ENCODE results near the gene FBXW8. TPM values are rescaled to one million over a fixed set of nuclear protein-coding genes. Genes with fewer than 3 reads are reported as not detected.

FBXW8 gene
- total RNA-seq, 1 experiment from 2014 or later = 15.3 TPM

DNA sequence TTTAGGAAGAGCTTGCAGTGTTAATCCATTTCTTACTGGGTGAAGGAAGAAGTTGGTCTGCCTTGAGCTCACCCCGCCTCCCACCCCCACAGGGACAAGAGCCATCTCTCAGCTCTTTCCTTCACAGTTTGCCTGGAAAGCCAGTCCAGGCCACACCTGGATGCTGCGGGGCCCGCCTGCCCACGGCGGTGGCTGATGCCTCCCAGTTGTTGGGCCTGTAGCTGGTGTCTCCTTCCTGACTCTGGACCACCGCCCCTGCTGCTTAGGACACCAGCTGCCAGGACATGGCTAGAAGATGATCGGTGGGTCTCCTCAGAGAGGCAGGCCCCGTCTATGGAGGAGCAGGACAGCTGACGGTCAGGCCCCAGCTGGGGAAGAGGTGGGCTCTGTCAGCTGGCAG lies 95.6 kb downstream of the FBXW8 start:
- H2AFZ ChIP-seq (ENCODE audit: low read length) = no peak overlapping the region
- no peaks in the 10 kb centered on the region for H3K79me1 ChIP-seq (ENCODE audit: insufficient read depth, low read depth, low read length, poor library complexity, severe bottlenecking)
- no peak overlapping the region for H3K4me3 Mint-ChIP-seq
- no peaks in the 10 kb centered on the region for H3K23me2 ChIP-seq (ENCODE audit: insufficient read length, low read depth, low read length, poor library complexity, severe bottlenecking)
- WGBS (ENCODE audit: extremely low coverage, insufficient read length, low lambda C conversion rate) = no CpG with 5 or more reads among the region's 9 CpGs
- H2BK12ac ChIP-seq (ENCODE audit: insufficient read length, low read depth, low read length) = no peak overlapping the region
- DNase-seq = no peak
- TF ChIP-seq CTCF (conservative IDR thresholded peaks at IDR 0.05) = no peak
- no peak overlapping the region for H3K4me2 ChIP-seq (ENCODE audit: insufficient read depth, insufficient read length, low read length)
- H3K79me2 ChIP-seq (ENCODE audit: insufficient read depth, low read length) = no peaks in the 10 kb centered on the region
- H3K4ac ChIP-seq (ENCODE audit: low read depth, low read length) = no peak overlapping the region
- no peak overlapping the region for H3K27ac ChIP-seq (ENCODE audit: insufficient read length, low read depth, low read length)
- no peak overlapping the region for H2BK5ac ChIP-seq (ENCODE audit: insufficient read length, low read length)
- H3K27me3 ChIP-seq (ENCODE audit: insufficient read depth, low read length) = no peaks in the 10 kb centered on the region
- H3K27ac Mint-ChIP-seq = no peak overlapping the region
- H4K91ac ChIP-seq (ENCODE audit: insufficient read length, low read depth, low read length) = no peak overlapping the region
- no peaks in the 10 kb centered on the region for H3K27me3 Mint-ChIP-seq (ENCODE audit: low read depth)
- H3K9me3 Mint-ChIP-seq = no peaks in the 10 kb centered on the region
- no peak overlapping the region for H3K9ac ChIP-seq (ENCODE audit: extremely low read depth, insufficient read length, low read length)
- H4K5ac ChIP-seq (ENCODE audit: insufficient read length, low read depth, low read length) = no peak overlapping the region
- no peaks in the 10 kb centered on the region for H4K20me1 ChIP-seq (ENCODE audit: control insufficient read depth, insufficient read depth, insufficient read length)
- H3K18ac ChIP-seq (ENCODE audit: insufficient read length, low read depth, low read length) = no peak overlapping the region
- no peak overlapping the region for H4K8ac ChIP-seq (replicated peaks; ENCODE audit: insufficient read length, low read depth, low read length)
- H3K56ac ChIP-seq (ENCODE audit: insufficient read length, low read depth, low read length) = no peak overlapping the region
- H3K14ac ChIP-seq (ENCODE audit: insufficient read depth, low read length) = no peak overlapping the region
- H2BK15ac ChIP-seq (ENCODE audit: low read depth, low read length) = no peak overlapping the region
- H2BK120ac ChIP-seq (ENCODE audit: low read depth, low read length, poor library complexity, severe bottlenecking) = no peak overlapping the region
- H3K36me3 Mint-ChIP-seq (ENCODE audit: insufficient read depth in 1 of 3, low read depth in 3 of 3) = peaks cover 6 to 19% (median 12%) of the 10 kb centered on the region in 3 experiments
- no peaks in the 10 kb centered on the region for H3K9me3 ChIP-seq (ENCODE audit: control insufficient read depth, low read depth, low read length)
- H2BK20ac ChIP-seq (ENCODE audit: low read depth, low read length, poor library complexity, severe bottlenecking) = no peak overlapping the region
- no peak overlapping the region for H3K23ac ChIP-seq (ENCODE audit: insufficient read length, low read depth, low read length)
- no peak overlapping the region for H2AK5ac ChIP-seq (ENCODE audit: insufficient read length, low read length)
- peaks cover 9% of the 10 kb centered on the region; the same call in 1 of the 2 replicates for H3K4me1 ChIP-seq (ENCODE audit: insufficient read depth, low read length)
- no peak overlapping the region for H3T11ph ChIP-seq (ENCODE audit: low read length)
- H3K4me1 Mint-ChIP-seq = peaks cover 48 to 58% of the 10 kb centered on the region in 2 experiments
